SK-N-SH treated with all-trans-retinoic acid at 6 μM for 48 hours (cell line): ENCODE data around the gene SP2.

Source experiments
- ATAC-seq: fragments of 200-7000 bp; cut with Tn5 transposase; 3 replicates; pipeline ENCODE4 v1.9.1; 2020; ENCODE audit warnings: mild to moderate bottlenecking, moderate library complexity
- ARNTL ChIP-seq: fragments of 450-650 bp; formaldehyde crosslinking; IDR thresholded peaks from 2 replicates; pipeline ENCODE4 v1.5.0; 2020; ENCODE audit warnings: low read depth, mild to moderate bottlenecking, moderate library complexity, borderline replicate concordance
- BACH2 ChIP-seq: fragments of 250-450 bp; sonication (Bioruptor Pico); IDR thresholded peaks from 2 replicates; pipeline ENCODE4 v1.9.0; 2021; ENCODE audit warnings: mild to moderate bottlenecking, borderline replicate concordance
- CSDC2 ChIP-seq: fragments of 250-450 bp; sonication (Bioruptor Pico); IDR thresholded peaks from 2 replicates; pipeline ENCODE4 v1.5.0; 2020; ENCODE audit warnings: mild to moderate bottlenecking, moderate library complexity
- ESRRG ChIP-seq: fragments of 250-450 bp; sonication (Bioruptor Pico); IDR thresholded peaks from 2 replicates; pipeline ENCODE4 v1.6.1; 2021; ENCODE audit warnings: mild to moderate bottlenecking
- OSR1 ChIP-seq: fragments of 250-450 bp; sonication (Bioruptor Pico); IDR thresholded peaks from 2 replicates; pipeline ENCODE4 v1.8.0; 2022; ENCODE audit warnings: moderate library complexity, mild to moderate bottlenecking, inconsistent platforms
- RARB ChIP-seq: fragments of 250-450 bp; sonication (Bioruptor Pico); IDR thresholded peaks from 2 replicates; pipeline ENCODE4 v1.8.0; 2021; ENCODE audit warnings: mild to moderate bottlenecking, moderate library complexity
- SNAI2 ChIP-seq: fragments of 250-450 bp; sonication (Bioruptor Pico); IDR thresholded peaks from 2 replicates; pipeline ENCODE4 v1.5.0; 2020; ENCODE audit warnings: mild to moderate bottlenecking, moderate library complexity
- TCF4 ChIP-seq: fragments of 250-450 bp; sonication (Bioruptor Pico); IDR thresholded peaks from 2 replicates; pipeline ENCODE4 v1.8.0; 2021; ENCODE audit warnings: mild to moderate bottlenecking, moderate library complexity, borderline replicate concordance
- TOX ChIP-seq: fragments of 250-450 bp; sonication (Bioruptor Pico); IDR thresholded peaks from 2 replicates; pipeline ENCODE4 v1.8.0; 2021; ENCODE audit warnings: mild to moderate bottlenecking, moderate library complexity, borderline replicate concordance
- ZC3H10 ChIP-seq: fragments of 250-450 bp; sonication (Bioruptor Pico); IDR thresholded peaks from 2 replicates; pipeline ENCODE4 v1.5.1; 2021; ENCODE audit warnings: mild to moderate bottlenecking, moderate library complexity
- ZFP3 ChIP-seq: fragments of 250-450 bp; sonication (Bioruptor Pico); IDR thresholded peaks from 2 replicates; pipeline ENCODE4 v1.5.0; 2020; ENCODE audit warnings: mild to moderate bottlenecking, moderate library complexity
- ZFP30 ChIP-seq: fragments of 450-650 bp; formaldehyde crosslinking; IDR thresholded peaks from 2 replicates; pipeline ENCODE4 v1.5.0; 2022; ENCODE audit warnings: mild to moderate bottlenecking, moderate library complexity
- ZNF565 ChIP-seq: fragments of 450-650 bp; formaldehyde crosslinking; conservative IDR thresholded peaks from 2 replicates; pipeline ENCODE4 v1.5.0; 2020; ENCODE audit warnings: low read depth, mild to moderate bottlenecking, moderate library complexity
- ZNF8 ChIP-seq: fragments of 450-650 bp; formaldehyde crosslinking; IDR thresholded peaks from 2 replicates; pipeline ENCODE4 v1.5.0; 2020; ENCODE audit warnings: mild to moderate bottlenecking, moderate library complexity
- TF ChIP-seq, protein P1 (sequence below): fragments of 250-450 bp; sonication (Bioruptor Pico); IDR thresholded peaks from 2 replicates; pipeline ENCODE4 v1.8.0; 2021; ENCODE audit warnings: low read depth, mild to moderate bottlenecking, moderate library complexity, borderline replicate concordance
- TF ChIP-seq, protein P2 (sequence below): fragments of 250-450 bp; sonication (Bioruptor Pico); IDR thresholded peaks from 2 replicates; pipeline ENCODE4 v1.5.1; 2021; ENCODE audit warnings: mild to moderate bottlenecking, moderate library complexity
- TF ChIP-seq, protein P3 (sequence below): fragments of 250-450 bp; sonication (Bioruptor Pico); IDR thresholded peaks from 2 replicates; pipeline ENCODE4 v1.5.0; 2020; ENCODE audit warnings: mild to moderate bottlenecking, moderate library complexity
- TF ChIP-seq, protein P4 (sequence below): fragments of 250-450 bp; sonication (Bioruptor Pico); IDR thresholded peaks from 2 replicates; pipeline ENCODE4 v1.8.0; 2020; ENCODE audit warnings: mild to moderate bottlenecking, moderate library complexity, borderline replicate concordance
- TF ChIP-seq, protein P5 (sequence below): fragments of 250-450 bp; sonication (Bioruptor Pico); IDR thresholded peaks from 2 replicates; pipeline ENCODE4 v1.5.1; 2020; ENCODE audit warnings: low read depth, mild to moderate bottlenecking, moderate library complexity

Gene SP2

DNA sequence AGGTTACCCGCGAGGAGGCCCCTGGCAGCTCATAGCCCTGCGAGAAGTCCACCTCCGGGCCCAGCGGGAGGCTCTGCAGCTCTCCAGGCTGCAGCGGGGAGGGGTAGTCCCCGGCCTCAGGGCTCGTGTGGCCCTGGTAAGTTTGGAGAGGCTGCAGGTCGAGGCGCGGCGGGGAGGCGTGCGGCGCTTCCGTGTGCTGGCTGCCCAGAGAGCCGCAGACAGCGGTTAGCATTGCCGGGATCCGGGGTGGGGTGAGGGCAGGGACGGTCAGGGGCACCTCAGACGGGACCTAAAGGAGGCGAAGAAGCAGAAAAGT lies 47.9 kb upstream of the SP2 start:
- TF ChIP-seq RARB (no peak), BACH2 (CRISPR knock-in tag) (no peak)
- TF ChIP-seq, protein P1, sequence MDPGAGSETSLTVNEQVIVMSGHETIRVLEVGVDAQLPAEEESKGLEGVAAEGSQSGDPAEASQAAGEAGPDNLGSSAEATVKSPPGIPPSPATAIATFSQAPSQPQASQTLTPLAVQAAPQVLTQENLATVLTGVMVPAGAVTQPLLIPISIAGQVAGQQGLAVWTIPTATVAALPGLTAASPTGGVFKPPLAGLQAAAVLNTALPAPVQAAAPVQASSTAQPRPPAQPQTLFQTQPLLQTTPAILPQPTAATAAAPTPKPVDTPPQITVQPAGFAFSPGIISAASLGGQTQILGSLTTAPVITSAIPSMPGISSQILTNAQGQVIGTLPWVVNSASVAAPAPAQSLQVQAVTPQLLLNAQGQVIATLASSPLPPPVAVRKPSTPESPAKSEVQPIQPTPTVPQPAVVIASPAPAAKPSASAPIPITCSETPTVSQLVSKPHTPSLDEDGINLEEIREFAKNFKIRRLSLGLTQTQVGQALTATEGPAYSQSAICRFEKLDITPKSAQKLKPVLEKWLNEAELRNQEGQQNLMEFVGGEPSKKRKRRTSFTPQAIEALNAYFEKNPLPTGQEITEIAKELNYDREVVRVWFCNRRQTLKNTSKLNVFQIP (CRISPR knock-in tag) = no peak
- no peak for ATAC-seq

DNA sequence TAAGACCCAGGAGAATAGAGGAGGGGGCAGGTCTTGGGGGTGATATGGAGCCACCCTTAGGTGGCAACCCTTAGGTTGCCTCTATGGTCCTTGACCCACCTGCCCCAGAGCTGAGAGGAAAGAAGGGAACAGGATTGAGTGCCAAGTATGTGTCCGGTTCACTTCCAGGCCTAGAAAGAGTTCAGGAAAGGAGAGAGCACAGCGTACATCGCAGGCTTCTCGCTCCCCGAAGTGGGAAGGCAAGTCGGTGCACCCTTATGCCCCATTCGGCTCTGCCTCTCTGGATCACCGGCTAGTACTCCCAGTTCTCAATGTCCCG lies 45.7 kb upstream of the SP2 start:
- ATAC-seq = peak; percentile 1; the same call in 2 of the 3 replicates
- no peak for TF ChIP-seq ZNF565 (CRISPR knock-in tag)
- no peak for TF ChIP-seq ARNTL (CRISPR knock-in tag)
- TF ChIP-seq RARB = no peak
- TF ChIP-seq CSDC2 (CRISPR knock-in tag) = no peak
- TF ChIP-seq TCF4 (CRISPR knock-in tag) = no peak
- no peak for TF ChIP-seq ZNF8 (CRISPR knock-in tag)
- TF ChIP-seq ZFP3 (CRISPR knock-in tag) = no peak
- TF ChIP-seq, protein P2, sequence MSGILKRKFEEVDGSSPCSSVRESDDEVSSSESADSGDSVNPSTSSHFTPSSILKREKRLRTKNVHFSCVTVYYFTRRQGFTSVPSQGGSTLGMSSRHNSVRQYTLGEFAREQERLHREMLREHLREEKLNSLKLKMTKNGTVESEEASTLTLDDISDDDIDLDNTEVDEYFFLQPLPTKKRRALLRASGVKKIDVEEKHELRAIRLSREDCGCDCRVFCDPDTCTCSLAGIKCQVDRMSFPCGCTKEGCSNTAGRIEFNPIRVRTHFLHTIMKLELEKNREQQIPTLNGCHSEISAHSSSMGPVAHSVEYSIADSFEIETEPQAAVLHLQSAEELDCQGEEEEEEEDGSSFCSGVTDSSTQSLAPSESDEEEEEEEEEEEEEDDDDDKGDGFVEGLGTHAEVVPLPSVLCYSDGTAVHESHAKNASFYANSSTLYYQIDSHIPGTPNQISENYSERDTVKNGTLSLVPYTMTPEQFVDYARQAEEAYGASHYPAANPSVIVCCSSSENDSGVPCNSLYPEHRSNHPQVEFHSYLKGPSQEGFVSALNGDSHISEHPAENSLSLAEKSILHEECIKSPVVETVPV (CRISPR knock-in tag) = no peak
- TF ChIP-seq, protein P3, sequence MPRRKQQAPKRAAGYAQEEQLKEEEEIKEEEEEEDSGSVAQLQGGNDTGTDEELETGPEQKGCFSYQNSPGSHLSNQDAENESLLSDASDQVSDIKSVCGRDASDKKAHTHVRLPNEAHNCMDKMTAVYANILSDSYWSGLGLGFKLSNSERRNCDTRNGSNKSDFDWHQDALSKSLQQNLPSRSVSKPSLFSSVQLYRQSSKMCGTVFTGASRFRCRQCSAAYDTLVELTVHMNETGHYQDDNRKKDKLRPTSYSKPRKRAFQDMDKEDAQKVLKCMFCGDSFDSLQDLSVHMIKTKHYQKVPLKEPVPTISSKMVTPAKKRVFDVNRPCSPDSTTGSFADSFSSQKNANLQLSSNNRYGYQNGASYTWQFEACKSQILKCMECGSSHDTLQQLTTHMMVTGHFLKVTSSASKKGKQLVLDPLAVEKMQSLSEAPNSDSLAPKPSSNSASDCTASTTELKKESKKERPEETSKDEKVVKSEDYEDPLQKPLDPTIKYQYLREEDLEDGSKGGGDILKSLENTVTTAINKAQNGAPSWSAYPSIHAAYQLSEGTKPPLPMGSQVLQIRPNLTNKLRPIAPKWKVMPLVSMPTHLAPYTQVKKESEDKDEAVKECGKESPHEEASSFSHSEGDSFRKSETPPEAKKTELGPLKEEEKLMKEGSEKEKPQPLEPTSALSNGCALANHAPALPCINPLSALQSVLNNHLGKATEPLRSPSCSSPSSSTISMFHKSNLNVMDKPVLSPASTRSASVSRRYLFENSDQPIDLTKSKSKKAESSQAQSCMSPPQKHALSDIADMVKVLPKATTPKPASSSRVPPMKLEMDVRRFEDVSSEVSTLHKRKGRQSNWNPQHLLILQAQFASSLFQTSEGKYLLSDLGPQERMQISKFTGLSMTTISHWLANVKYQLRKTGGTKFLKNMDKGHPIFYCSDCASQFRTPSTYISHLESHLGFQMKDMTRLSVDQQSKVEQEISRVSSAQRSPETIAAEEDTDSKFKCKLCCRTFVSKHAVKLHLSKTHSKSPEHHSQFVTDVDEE (CRISPR knock-in tag) = no peak
- no peak for TF ChIP-seq ZFP30 (CRISPR knock-in tag)
- TF ChIP-seq, protein P1 (CRISPR knock-in tag) = no peak
- TF ChIP-seq, protein P4, sequence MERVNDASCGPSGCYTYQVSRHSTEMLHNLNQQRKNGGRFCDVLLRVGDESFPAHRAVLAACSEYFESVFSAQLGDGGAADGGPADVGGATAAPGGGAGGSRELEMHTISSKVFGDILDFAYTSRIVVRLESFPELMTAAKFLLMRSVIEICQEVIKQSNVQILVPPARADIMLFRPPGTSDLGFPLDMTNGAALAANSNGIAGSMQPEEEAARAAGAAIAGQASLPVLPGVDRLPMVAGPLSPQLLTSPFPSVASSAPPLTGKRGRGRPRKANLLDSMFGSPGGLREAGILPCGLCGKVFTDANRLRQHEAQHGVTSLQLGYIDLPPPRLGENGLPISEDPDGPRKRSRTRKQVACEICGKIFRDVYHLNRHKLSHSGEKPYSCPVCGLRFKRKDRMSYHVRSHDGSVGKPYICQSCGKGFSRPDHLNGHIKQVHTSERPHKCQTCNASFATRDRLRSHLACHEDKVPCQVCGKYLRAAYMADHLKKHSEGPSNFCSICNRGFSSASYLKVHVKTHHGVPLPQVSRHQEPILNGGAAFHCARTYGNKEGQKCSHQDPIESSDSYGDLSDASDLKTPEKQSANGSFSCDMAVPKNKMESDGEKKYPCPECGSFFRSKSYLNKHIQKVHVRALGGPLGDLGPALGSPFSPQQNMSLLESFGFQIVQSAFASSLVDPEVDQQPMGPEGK = no peak
- TF ChIP-seq ZC3H10 (CRISPR knock-in tag) = no peak
- TF ChIP-seq SNAI2 = no peak
- TF ChIP-seq, protein P5, sequence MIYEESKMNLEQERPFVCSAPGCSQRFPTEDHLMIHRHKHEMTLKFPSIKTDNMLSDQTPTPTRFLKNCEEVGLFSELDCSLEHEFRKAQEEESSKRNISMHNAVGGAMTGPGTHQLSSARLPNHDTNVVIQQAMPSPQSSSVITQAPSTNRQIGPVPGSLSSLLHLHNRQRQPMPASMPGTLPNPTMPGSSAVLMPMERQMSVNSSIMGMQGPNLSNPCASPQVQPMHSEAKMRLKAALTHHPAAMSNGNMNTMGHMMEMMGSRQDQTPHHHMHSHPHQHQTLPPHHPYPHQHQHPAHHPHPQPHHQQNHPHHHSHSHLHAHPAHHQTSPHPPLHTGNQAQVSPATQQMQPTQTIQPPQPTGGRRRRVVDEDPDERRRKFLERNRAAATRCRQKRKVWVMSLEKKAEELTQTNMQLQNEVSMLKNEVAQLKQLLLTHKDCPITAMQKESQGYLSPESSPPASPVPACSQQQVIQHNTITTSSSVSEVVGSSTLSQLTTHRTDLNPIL (CRISPR knock-in tag) = no peak
- TF ChIP-seq BACH2 (CRISPR knock-in tag) = no peak
- TF ChIP-seq, all 23 proteins: peak for 0

DNA sequence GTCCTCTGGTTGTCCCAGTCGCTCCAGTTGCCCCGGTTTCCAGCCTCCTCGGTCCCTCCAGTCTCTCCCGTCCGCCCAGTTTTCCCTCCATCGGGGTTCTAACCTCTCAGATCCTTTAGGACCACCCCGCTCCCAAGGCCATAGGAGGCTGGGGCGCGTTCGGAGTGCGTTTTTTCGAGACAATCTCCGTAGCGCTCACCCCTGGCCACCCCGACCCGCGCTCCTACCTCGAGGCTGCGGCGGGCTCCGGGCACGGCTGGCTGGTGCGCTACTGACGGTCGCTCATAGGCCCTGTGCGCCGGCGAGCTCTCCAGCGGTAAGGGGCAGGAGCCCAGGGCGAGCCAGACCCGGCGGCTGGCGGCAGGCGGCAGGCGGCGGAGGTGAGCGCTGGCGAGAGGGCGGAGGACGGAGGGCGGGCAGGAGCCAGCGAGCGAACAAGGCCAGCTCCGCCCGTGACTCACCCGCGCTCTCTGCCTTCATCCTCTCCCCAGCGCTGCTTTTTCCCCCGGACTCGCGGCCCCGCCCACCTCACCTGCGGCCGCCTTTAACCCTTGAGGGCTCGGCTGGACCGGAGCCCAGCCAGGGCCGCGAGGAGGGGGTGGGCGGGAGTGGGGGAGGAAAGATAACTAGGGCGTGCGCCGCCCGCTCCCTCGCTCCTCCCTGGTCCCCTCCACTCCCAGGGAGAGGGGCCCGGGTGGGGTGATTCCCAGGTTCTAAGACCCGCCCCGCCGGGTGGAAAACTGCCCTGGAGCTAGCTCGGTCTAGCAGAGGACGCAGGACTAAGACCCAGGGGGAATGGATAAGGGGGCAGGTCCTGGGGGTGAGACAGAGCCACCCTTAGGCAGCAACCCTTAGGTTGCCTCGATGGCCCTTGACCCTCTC lies 45.1 kb upstream of the SP2 start, which contains the start of gene SP6:
Gene SP6 (minus strand): TSS at position 472 of the 882 bp plus-strand sequence. CDS start 2,734 bp downstream, outside the sequence.
- ATAC-seq = peak; percentile 89

More for the DNA sequence above, 45.1 kb upstream of the SP2 start, which contains the start of gene SP6:
- TF ChIP-seq ESRRG (CRISPR knock-in tag) = no peak
- no peak for TF ChIP-seq ARNTL (CRISPR knock-in tag)
- no peak for TF ChIP-seq TOX (CRISPR knock-in tag)
- TF ChIP-seq ZFP3 (CRISPR knock-in tag) = no peak
- TF ChIP-seq ZNF565 (CRISPR knock-in tag) = no peak
- no peak for TF ChIP-seq OSR1 (CRISPR knock-in tag)
- TF ChIP-seq, all 23 proteins: peak for 0
